GM19193 (cell line): ENCODE measurements around the gene GABARAP.

Experiments used
- POLR2A ChIP-seq: IDR thresholded peaks from 4 replicates; pipeline ENCODE4 v1.6.1; 2011; ENCODE audit not compliant: insufficient read depth, insufficient read length; ENCODE audit errors: extremely low read depth

Gene GABARAP

DNA sequence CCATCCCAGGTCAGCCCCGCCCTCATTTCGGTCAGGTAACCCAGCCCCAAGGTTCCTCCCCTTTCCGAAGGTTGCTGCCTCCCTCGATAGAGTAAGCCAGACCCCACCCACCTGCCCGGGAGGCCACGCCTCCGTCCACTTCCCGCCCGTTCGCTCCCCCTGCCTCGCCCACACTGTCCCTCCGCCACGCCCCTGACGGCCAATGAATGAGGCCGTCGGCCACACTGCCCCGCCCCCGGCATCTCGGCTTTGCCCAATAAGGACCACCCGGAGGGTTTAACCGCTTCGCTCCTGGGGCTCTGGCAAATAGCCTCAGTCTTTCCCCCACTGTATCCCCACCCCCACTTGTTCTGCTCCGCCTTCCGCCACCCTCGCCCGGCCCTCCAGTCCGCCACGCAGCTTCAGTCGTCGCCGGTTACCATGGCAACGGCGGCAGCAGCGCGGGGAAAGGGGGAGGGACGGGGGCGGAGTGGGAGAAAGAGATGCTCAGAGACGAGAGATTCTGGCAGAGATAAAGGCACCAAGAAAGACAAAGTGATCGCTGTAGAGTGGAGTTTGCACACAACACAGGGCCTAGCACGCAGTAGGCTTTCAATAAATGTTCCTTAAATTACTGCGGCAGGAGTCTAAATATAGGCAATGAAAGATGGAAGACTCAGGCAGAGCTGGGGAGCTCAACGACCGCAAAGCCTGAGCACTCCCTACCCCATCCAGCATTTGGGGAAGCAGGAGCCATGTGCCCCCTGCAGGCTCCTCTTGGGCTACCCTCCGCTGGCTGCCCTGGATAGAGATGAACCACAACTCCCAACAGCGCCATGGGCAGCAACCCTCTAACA lies 27.7 kb downstream of the GABARAP start:
- no peak for TF ChIP-seq POLR2A

DNA sequence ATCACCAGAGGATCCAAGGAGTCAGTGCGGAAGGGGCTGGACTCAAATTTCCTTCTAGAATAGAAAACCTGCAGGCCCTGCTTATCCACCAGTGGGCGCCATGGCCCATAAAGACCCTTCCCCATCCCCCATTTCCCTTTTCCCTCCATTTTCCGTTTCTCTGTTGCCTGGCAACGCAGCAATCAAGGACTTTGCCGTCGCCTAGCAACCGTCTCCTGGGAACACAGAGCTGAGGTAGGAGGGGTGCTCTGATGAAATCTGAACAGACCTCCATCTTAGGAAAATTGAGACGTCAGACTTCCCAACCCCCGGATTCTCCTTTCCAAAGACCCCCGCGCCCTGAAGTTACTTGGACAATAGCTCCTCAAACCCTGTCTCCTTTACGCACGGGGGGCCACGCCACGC lies 28.4 kb downstream of the GABARAP start:
- no peak for TF ChIP-seq POLR2A

DNA sequence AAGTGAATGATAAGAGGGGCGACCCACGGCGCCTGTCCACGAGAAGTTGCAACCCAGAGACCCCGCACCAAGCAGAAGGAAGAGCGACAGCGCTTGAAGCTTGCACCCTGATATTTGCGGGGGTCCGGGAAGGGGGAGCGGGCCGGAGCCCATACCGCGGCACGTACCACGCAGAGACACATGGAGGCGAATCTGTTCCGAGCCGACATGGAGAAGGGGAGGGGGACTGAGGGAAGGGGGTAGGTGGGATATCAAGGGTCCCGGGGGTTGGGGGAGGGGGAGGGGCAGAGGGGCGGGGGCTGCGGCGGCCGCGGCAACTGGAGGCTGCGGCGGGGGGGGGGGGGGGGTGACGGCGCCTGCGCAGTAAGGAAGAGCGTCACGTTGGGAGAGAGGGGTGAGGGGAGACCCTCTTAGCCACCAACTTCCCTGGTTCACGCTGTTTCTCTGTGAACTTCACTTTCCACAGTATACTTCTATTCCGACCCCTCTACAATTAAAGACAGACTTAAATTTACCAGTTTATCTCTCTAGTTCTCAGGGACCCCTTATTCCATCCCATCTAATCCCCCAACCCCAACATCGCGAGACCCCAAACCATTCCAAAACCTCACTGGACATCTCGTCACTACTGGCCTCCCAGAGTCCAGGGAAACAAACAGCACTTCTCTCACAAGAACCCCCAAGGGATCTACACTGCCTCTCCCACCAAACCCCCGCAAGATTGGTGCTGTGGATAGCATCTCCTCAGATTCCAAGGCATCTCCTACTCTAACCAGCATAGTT lies 30.6 kb downstream of the GABARAP start:
- no peak for TF ChIP-seq POLR2A

DNA sequence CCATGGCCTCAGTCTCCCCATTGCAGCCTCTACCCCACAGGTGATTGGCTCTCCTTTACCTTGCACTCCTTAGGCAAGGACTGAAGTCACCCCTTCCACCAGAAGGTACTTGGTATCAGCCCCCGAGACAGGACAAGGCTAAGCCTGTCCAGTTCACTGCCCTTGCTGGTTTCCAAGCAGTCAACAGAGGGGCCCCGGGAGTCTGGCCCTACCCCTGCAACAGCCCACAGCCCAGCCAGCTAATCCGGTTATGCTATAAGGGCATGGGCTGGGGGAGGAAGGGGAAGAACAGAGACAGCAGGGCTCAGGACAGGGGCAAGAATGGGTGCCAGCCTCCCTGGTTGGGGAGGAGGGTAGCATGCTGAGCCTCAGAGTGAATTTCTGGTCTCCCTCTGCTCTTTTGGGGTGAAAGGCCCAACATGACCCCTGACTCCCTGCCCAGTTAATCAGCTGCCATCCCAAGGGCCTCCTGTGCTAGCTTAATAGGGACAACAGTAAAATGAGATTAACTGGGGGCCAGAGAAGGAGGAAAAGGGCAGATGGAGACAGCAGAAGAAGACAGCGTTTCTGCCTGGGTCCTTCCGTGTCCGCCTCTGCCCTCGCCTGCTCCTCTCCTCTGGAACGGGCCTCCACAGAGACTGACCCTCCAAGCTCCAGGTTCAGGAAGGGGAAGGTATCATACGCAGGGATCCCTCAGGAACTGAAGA lies 33.3 kb downstream of the GABARAP start:
- TF ChIP-seq POLR2A: no peak

DNA sequence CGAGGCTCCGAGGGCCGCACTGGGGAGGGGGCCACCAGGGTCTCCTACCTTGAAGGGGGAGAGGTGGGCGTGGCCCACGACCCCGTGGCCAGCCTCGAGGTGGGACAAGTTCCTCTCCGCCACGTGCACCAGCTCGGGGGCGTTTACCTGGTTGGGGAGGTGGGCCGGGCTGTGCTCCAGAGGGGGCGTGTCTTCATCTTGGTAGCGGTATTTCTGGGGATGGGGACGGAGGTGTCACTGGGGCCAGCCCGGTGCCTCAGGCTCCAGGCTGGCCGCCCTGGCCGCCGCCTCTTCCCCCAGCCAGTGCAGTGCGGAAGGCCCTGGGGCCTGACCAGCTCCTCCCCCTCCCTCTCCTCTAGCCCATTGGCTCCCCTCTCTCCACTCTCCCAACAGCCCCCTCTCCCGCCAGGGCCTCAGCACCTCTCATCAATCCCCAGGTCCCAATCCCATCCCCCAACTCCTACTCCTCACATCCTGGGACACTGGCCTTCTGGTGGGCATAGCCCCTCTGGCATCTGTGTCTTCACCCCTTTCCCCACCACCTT lies 34.1 kb downstream of the GABARAP start:
- no peak for TF ChIP-seq POLR2A

DNA sequence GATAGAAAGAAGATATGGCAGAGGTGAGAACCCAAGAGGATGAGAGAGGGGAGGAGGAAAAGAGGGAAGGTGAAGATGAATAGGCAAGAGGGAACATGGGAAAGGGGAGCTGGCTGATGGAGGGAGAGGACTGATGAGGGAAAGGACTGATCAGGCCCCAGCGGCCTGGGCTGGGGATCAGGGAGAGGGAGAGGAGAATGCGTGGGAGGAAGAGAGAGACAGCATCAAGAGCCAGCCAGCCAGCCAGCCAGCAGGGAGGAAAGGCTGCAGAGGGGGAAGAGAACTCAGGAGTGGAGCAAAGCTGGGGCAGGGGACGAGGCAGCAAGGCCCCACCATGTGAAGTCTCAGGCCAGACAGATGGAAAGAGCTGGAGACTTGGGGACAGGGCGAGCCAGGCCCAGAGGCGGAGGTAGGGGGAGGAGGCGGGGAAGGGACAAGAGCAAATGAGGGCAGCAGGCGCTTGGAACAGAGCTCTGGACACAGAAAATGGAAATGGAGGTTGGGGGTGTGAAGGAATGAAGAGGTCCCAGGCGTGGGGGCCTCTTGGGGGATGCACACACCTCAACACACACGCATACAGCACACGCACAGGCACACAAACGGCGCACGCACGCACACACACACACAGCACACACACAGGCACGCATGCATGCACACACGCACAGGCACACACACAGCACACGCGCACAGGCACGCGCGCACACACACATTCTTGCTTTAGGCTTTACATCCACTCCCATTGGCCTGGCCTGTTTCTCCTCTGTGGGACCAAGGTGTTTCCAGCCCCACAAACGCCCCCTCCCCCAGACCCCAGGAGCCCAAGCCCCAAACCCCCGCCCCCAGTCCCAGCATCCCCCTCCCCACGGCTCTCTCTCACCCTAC lies 34.9 kb downstream of the GABARAP start:
- no peak for TF ChIP-seq POLR2A

DNA sequence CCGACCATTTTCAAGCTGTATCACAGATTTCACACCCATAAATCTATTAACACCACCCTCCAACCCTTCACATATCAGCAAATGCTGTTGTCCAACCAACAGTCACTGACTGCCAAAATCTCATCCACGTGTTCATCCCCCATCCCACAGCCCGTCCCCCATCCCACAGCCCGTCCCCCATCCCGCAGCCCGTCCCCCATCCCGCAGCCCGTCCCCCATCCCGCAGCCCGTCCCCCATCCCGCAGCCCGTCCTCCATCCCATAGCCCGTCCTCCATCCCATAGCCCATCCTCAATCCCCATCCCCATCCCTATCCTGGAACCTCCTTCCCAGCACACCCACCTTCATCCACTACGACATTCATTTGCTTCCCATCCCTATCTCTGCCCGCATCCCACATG lies 36.7 kb downstream of the GABARAP start:
- no peak for TF ChIP-seq POLR2A

DNA sequence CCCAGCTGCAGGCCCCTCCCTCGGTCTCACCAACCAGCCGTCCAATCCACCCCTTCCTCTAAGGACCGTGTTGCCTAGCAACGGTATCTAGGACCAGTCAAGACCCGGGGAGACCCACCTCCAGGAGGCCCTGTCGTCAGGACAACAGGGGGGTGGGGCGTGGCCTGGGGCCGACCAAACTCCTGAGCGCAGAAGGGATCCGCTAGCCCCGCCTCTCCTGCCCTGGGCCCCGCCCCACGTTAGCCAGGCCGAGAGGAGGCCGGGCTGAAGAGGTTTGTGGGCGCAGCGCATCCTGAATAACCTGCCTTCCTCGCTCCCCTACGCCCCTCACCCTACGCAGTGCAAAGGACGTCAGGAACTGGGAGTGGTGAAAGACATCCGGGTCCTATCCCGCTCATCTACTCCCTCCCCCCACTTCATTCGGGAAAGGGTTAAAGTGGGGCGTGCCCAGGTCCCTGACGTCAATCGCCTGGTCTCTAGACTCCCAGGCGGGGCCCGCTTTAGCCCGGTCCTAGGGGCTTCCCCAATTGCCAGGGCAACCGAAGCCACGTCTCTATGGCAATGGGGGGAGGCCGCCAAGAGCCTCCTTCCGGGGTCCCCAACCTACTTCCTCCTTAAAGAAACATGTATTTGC lies 37.3 kb downstream of the GABARAP start:
- peak; percentile 30 for TF ChIP-seq POLR2A

DNA sequence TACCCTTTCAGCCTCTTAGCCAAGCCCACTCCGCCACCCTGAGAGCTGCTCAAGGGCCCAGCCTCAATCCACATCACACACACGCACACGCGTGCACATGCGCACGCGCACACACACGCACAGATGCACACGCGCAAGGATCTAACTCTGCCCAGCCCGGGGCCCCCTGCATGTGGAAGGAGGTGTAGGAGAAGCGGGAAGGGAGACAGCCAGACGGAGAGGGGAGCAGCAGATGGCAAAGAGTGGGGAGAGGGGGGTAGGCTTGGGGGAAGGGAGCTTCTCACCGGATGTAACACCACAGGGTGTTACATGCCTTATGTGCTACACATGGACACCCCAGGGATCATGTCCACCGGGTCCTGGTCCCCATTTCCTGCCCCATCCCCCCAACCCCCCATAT lies 37.9 kb downstream of the GABARAP start:
- no peak for TF ChIP-seq POLR2A

DNA sequence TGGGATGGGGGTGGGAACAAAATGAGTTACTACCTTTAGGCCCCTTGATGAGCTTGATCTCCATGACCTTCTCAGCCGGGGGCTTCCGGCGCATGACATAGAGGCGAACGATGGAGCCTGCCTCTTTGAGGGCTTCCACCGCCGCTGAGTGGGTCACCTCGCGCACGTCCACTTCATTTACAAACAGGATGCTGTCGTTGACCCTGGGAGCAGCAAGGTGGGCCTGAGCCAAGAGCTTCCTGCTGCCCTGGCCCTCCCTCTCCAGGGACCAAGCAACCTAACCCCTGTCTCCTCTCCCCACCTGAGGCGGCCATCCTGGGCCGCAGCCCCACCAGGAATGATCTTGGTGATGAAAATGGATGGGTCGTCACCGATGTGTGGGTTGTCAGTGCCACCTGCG lies 38.9 kb downstream of the GABARAP start:
- no peak for TF ChIP-seq POLR2A

DNA sequence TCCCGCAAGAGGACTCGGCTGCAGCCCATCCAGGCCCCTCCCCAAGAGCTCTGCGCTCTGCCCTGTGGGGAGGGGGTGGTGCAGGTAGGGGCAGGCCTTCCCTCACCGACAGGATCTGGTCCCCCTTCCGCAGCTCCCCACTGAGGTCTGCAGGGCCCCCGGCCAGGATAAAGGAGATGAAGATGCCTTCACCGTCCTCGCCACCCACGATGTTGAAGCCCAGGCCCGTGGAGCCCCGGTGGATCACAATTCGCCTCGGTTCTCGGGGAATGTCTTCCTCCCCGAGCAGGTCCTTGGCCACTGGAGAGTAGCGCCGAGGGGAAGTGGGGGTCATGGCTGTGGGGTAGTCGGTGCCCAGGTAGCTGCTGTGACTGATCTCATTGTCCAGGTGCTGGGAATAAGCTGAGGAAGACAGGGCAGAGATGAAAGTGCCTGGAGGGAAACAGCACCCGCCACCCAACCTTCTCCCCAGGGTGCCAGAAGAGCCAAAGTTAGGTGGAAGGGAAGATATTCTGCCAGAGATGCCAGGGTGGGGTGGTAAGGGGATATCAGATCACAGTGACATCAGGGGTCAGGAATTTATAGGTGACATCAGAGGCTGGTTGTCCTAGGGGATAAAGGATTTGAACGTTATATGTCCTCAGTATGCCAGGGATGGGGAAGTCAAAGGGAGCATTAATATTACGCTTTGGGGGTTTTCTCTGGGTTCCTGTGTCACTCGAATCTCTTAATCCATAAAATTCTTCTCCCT lies 45.4 kb downstream of the GABARAP start:
- no peak for TF ChIP-seq POLR2A

DNA sequence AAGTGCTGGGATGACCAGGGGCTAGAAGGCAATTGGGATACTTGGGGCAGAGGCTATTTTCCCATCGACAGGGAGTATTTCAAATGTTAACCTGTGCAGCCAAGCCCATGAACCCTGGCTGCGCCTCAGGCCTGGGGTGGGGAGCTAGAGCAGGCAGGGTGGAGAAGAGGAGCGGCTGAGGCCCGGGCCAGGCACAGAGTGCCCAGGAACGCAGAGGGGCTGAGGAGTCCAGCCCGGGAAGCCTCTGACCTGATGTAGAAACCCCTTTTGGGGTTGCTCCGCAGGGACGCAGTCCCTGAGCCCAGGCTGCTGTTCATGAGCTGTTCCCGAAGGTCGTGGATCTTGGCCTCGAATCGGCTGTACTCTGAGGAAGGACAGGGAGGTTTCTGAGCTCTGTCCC lies 46.3 kb downstream of the GABARAP start:
- TF ChIP-seq POLR2A: no peak
